ENCODE measurements around the gene TNS3.

DNA sequence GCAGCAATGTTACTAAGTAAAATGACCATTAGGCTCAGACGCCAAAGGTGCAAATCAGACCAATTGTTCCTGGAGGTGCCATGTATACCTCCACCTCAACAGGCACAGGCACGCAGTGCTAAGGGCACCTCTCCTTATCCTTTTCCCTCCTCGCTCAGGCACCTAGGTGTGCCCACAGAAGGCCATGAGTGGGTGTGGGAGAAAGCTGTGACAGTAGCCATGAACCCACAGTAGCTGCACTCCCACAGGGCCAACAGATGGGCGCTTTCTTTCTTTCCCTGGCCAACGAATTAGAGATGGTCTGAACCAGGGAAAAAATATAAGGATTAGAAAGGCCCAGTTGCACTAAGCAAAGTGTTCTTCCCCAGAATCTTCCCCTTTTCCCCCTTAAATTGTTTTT lies 15.5 kb upstream of the TNS3 start:
- no peak for TF ChIP-seq MYC (IDR thresholded peaks at IDR 0.05; ENCODE audit: insufficient read depth, insufficient read length, insufficient replicate concordance, low read length, severe bottlenecking)
- TF ChIP-seq, protein P1, sequence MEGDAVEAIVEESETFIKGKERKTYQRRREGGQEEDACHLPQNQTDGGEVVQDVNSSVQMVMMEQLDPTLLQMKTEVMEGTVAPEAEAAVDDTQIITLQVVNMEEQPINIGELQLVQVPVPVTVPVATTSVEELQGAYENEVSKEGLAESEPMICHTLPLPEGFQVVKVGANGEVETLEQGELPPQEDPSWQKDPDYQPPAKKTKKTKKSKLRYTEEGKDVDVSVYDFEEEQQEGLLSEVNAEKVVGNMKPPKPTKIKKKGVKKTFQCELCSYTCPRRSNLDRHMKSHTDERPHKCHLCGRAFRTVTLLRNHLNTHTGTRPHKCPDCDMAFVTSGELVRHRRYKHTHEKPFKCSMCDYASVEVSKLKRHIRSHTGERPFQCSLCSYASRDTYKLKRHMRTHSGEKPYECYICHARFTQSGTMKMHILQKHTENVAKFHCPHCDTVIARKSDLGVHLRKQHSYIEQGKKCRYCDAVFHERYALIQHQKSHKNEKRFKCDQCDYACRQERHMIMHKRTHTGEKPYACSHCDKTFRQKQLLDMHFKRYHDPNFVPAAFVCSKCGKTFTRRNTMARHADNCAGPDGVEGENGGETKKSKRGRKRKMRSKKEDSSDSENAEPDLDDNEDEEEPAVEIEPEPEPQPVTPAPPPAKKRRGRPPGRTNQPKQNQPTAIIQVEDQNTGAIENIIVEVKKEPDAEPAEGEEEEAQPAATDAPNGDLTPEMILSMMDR (IDR thresholded peaks at IDR 0.05 in 2 of 3, conservative IDR thresholded peaks at IDR 0.05 in 1 of 3; ENCODE audit: control insufficient read depth in 2 of 3, extremely low read depth in 1 of 3, insufficient read depth in 1 of 3, low read depth in 3 of 3, low read length in 3 of 3) = no peak

All from GM12878 (cell line).